ENCODE measurements around the gene IRX6.

GRCh38 chr16:55291847-55292246 is 32.2 kb upstream of the IRX6 start:
- TF ChIP-seq CREB1 (IDR thresholded peaks at IDR 0.05): no peak
- TF ChIP-seq CTCF (IDR thresholded peaks at IDR 0.05; ENCODE audit: control extremely low read depth in 1 of 3, insufficient read depth in 1 of 3, low read depth in 1 of 3, low read length in 3 of 3): no peak
- no peak for TF ChIP-seq JUN (IDR thresholded peaks at IDR 0.05; ENCODE audit: low read depth, low read length)
- no peak for TF ChIP-seq SUZ12 (IDR thresholded peaks at IDR 0.05; ENCODE audit: low read length)
- no peak for TF ChIP-seq SIN3A (conservative IDR thresholded peaks at IDR 0.05 in 1 of 2, IDR thresholded peaks at IDR 0.05 in 1 of 2; ENCODE audit: low read depth in 1 of 2, low read length in 2 of 2)
- no peak for TF ChIP-seq POLR2A (IDR thresholded peaks at IDR 0.05; ENCODE audit: control extremely low read depth in 1 of 2, low read depth in 2 of 2, low read length in 2 of 2)
- TF ChIP-seq EZH2 (IDR thresholded peaks at IDR 0.05; ENCODE audit: low read depth, low read length, severe bottlenecking): no peak
- TF ChIP-seq EGR1 (IDR thresholded peaks at IDR 0.05; ENCODE audit: borderline replicate concordance, low read depth, low read length): no peak
- no peak for TF ChIP-seq POLR2AphosphoS5 (IDR thresholded peaks at IDR 0.05; ENCODE audit: low read depth, low read length)
- no peak for TF ChIP-seq RAD21 (IDR thresholded peaks at IDR 0.05 in 1 of 2, conservative IDR thresholded peaks at IDR 0.05 in 1 of 2; ENCODE audit: low read depth in 2 of 2, low read length in 2 of 2)
- no peak for TF ChIP-seq ATF3 (IDR thresholded peaks at IDR 0.05; ENCODE audit: insufficient read depth, low read depth, low read length)
- TF ChIP-seq FOSL1 (IDR thresholded peaks at IDR 0.05; ENCODE audit: insufficient read depth, low read depth, low read length): no peak
- no peak for TF ChIP-seq PHF8 (conservative IDR thresholded peaks at IDR 0.05; ENCODE audit: low read depth, low read length)
